Esophagus muscularis mucosa (tissue), 4 donors: ENCODE data around the gene BTG1. TPM values are rescaled to one million over a fixed set of nuclear protein-coding genes. Genes with fewer than 3 reads are reported as not detected.

Experiments
- DNase-seq: peaks from one replicate; pipeline ENCODE4 v3.0.0-alpha.2; 2017; ENCODE audit errors: extremely low spot score
- H3K27ac ChIP-seq, 4 donors: fragments of 200-600 bp; sonication (generic); replicated peaks in 1 of 4; 1 replicate in 3 of 4; 2 replicates in 1 of 4; pipeline ENCODE4 v1.5.1; 2016 to 2019; ENCODE audit warnings: mild to moderate bottlenecking in 1 of 4
- H3K27me3 ChIP-seq, 4 donors: fragments of 200-600 bp; sonication (generic); one replicate each; pipeline versions ENCODE4 v1.5.1 to v1.6.0; 2016 to 2019
- H3K36me3 ChIP-seq, 4 donors: fragments of 200-600 bp; sonication (generic); one replicate each; pipeline ENCODE4 v1.5.1; 2016 to 2019
- H3K4me1 ChIP-seq, 4 donors: fragments of 200-600 bp; sonication (generic); one replicate each; pipeline ENCODE4 v1.5.1; 2016 to 2019
- H3K4me3 ChIP-seq, 4 donors: fragments of 200-600 bp; sonication (generic); 1 replicate in 2 of 4; 2 replicates in 2 of 4; pipeline ENCODE4 v1.5.1; 2016 to 2019; ENCODE audit warnings: mild to moderate bottlenecking in 4 of 4, moderate library complexity in 1 of 4
- H3K9me3 ChIP-seq, 4 donors: fragments of 200-600 bp; sonication (generic); 1 replicate in 3 of 4; 2 replicates in 1 of 4; pipeline ENCODE4 v1.5.1; 2016 to 2019
- EP300 ChIP-seq: sonication (generic); formaldehyde crosslinking; IDR thresholded peaks from one replicate; pipeline ENCODE4 v1.6.1; 2017; ENCODE audit warnings: antibody characterized with exemption
- POLR2A ChIP-seq: fragments of 450-650 bp; IDR thresholded peaks from one replicate; pipeline ENCODE4 v1.6.1; 2017; ENCODE audit warnings: antibody characterized with exemption, moderate library complexity, mild to moderate bottlenecking, low read depth
- POLR2AphosphoS5 ChIP-seq, 2 donors: sonication (generic); formaldehyde crosslinking; IDR thresholded peaks; one replicate each; pipeline ENCODE4 v1.6.1; 2017; ENCODE audit warnings: antibody characterized with exemption in 2 of 2
- WGBS: methylation state at CpG from one replicate; pipeline ENCODE4 v1.1.5; 2018; 5-methylcytosine and 5-hydroxymethylcytosine counted together
- intact Hi-C: fragments of 100-400 bp; cut with DNase I; formaldehyde crosslinking; loops from one replicate; pipeline ENCODE4 v1.15.1; 2023
- total RNA-seq, 4 donors: library from RNA; depleted of rRNA; stranded (reverse); fragments of >200 nt; gene quantifications; one replicate each; pipeline versions ENCODE4 v1.1.0 to v1.2.1, GENCODE V29; 2016
- TF ChIP-seq, protein P1 (sequence below), 3 experiments: fragments of 200-600 bp in 2 of 3; fragments of 450-650 bp in 1 of 3; sonication (generic) in 2 of 3; IDR thresholded peaks; one replicate each; pipeline ENCODE4 v1.5.1; 2017 to 2019; ENCODE audit warnings: antibody characterized with exemption in 3 of 3, mild to moderate bottlenecking in 2 of 3, moderate library complexity in 1 of 3

The BTG1 gene
- total RNA-seq, 4 donors from 2014 or later = 40.6 to 66.4 (median 43.1) TPM

DNA sequence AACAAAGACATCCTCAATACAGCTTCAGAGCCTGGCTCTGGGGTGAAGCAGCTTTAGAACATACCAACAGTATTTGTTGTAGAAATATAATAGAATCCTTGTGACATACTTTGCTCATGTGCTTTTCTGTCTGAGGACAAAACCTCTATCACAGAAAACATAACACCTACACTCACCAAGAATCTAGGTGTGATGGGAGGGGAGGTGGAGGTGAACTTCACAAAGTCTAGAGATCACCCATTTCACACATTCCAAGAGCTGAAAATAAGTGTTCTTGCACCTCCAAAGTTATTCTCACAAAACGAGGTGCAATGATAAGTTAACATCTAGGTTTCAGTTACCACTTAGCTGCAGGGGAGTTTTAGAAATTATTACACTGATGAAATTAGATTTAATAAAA, 32.7 kb upstream of the BTG1 start:
- no peak overlapping the region for H3K27ac ChIP-seq
- no peaks in the 10 kb centered on the region for H3K36me3 ChIP-seq
- H3K27me3 ChIP-seq = no peaks in the 10 kb centered on the region
- no peaks in the 10 kb centered on the region for H3K9me3 ChIP-seq
- TF ChIP-seq EP300 (no peak), POLR2AphosphoS5 (IDR thresholded peaks at IDR 0.05) (no peak), POLR2A (no peak)
- TF ChIP-seq, protein P1, sequence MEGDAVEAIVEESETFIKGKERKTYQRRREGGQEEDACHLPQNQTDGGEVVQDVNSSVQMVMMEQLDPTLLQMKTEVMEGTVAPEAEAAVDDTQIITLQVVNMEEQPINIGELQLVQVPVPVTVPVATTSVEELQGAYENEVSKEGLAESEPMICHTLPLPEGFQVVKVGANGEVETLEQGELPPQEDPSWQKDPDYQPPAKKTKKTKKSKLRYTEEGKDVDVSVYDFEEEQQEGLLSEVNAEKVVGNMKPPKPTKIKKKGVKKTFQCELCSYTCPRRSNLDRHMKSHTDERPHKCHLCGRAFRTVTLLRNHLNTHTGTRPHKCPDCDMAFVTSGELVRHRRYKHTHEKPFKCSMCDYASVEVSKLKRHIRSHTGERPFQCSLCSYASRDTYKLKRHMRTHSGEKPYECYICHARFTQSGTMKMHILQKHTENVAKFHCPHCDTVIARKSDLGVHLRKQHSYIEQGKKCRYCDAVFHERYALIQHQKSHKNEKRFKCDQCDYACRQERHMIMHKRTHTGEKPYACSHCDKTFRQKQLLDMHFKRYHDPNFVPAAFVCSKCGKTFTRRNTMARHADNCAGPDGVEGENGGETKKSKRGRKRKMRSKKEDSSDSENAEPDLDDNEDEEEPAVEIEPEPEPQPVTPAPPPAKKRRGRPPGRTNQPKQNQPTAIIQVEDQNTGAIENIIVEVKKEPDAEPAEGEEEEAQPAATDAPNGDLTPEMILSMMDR (IDR thresholded peaks at IDR 0.05) = no peak
- H3K4me3 ChIP-seq = no peak overlapping the region
- no peaks in the 10 kb centered on the region for H3K4me1 ChIP-seq
- WGBS = 82% methylated on average over 1 of the region's 1 CpG
- intact Hi-C loops = no loop called here
- DNase-seq = no peak

DNA sequence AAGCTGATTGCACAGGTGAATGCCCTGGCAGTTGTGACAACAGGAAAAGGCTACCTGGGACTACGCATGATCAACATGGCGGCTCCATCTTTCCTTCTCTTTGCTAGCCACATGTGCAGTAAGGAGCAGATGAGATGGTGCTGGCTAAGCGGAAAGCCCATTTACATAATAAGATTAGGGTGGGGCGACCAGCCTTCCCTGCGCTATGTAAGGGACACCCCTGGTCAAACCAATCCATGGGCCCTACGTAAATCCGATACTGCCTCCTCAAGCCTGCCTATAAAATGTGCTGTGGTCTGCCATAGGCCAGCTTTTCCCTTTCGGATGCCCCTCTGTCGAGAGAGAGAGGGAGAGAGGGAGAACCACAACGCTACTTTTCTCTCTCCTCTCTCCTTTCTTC, 31.0 kb upstream of the BTG1 start:
- intact Hi-C loops = no loop called here
- H3K4me1 ChIP-seq = peaks cover 0 to 4% (median 0%) of the 10 kb centered on the region in 4 donors

DNA sequence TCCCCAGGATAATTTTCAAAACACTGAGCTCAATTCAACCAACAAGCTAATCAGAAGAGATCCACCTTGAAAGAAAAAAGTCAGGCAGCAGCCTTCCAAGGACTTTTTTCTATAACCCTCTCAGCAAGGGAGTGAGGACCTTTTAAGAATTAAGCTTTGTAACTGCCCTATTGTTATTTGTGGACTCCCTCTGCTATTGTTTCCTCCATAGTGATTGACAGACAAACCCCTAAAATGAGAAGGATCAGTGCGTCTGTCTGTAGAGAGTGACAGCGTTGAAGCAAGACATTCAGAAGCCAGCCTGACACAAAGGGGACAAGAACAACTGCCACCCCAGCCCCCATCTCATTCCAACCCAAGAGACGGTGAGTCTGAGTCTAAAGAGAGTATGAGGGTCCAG, 30.3 kb upstream of the BTG1 start:
- WGBS = 90% methylated on average over 3 of the region's 3 CpGs
- intact Hi-C loops = no loop called here

More for the DNA sequence above, 31.0 kb upstream of the BTG1 start:
- Histone ChIP-seq H3K9me3 (no peaks in the 10 kb centered on the region), H3K27ac (no peak overlapping the region), H3K27me3 (no peaks in the 10 kb centered on the region), H3K4me3 (no peak overlapping the region), H3K36me3 (no peaks in the 10 kb centered on the region)
- TF ChIP-seq POLR2A = no peak
- TF ChIP-seq EP300 = no peak
- TF ChIP-seq POLR2AphosphoS5 (IDR thresholded peaks at IDR 0.05) = no peak
- TF ChIP-seq, protein P1 (IDR thresholded peaks at IDR 0.05) = no peak
- no peak for DNase-seq
- WGBS = 96% methylated on average over 10 of the region's 10 CpGs

DNA sequence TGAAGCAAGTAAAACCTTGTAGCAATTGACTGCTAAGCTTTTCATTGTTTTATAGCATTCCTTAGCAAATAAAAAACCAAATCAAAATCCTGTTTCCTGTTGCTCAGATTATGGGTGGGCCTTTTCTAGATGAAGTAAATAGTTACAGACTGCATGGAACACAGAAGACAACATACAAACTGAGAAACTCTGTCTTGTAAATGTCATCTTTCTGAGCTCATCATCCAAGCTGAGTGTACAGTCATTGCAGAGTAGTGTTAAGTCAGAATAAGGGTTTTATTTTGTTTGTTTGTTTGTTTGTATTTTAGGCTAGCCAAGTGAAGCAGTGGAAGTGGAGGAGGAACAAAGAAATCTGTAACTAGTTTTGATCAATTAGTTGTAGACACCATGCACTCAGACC, 24.4 kb upstream of the BTG1 start:
- no peak overlapping the region for H3K4me3 ChIP-seq
- no peak for DNase-seq
- no peaks in the 10 kb centered on the region for H3K36me3 ChIP-seq
- H3K9me3 ChIP-seq = no peaks in the 10 kb centered on the region
- H3K4me1 ChIP-seq = peaks cover 0 to 4% (median 0%) of the 10 kb centered on the region in 4 donors
- TF ChIP-seq, protein P1 (IDR thresholded peaks at IDR 0.05) = no peak
- TF ChIP-seq POLR2A (no peak), EP300 (no peak), POLR2AphosphoS5 (IDR thresholded peaks at IDR 0.05) (no peak)
- no peak overlapping the region for H3K27ac ChIP-seq
- intact Hi-C loops = no loop called here
- H3K27me3 ChIP-seq = no peaks in the 10 kb centered on the region

More for the DNA sequence above, 30.3 kb upstream of the BTG1 start:
- no peak for DNase-seq
- H3K4me3 ChIP-seq = no peak overlapping the region
- H3K4me1 ChIP-seq = peaks cover 0 to 4% (median 0%) of the 10 kb centered on the region in 4 donors
- H3K27ac ChIP-seq = no peak overlapping the region
- H3K27me3 ChIP-seq = no peaks in the 10 kb centered on the region
- H3K9me3 ChIP-seq = no peaks in the 10 kb centered on the region
- no peaks in the 10 kb centered on the region for H3K36me3 ChIP-seq
- no peak for TF ChIP-seq POLR2AphosphoS5 (IDR thresholded peaks at IDR 0.05)
- no peak for TF ChIP-seq EP300
- no peak for TF ChIP-seq POLR2A
- TF ChIP-seq, protein P1 (IDR thresholded peaks at IDR 0.05) = no peak

DNA sequence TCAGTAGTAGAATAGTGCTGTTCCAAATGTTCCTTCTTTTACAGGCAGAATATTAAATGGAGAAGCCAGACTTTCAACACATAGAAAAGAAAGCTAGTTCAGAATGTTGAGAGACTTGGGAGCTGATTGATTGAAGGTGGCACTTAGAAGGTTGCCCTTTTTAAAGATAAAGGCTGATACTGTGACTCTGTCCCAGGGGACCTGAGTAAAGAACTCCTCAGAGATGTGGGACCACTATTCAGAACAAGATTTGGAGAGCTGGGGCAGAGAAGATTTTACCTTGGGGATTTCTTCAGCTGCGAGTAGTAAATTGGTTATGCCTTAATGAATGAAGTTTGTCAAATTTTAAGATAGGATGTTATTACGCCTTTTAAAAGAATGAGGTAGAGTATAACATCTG, 21.4 kb upstream of the BTG1 start:
- Histone ChIP-seq H3K9me3 (no peaks in the 10 kb centered on the region), H3K36me3 (no peaks in the 10 kb centered on the region), H3K4me3 (no peak overlapping the region), H3K27me3 (no peaks in the 10 kb centered on the region), H3K27ac (no peak overlapping the region), H3K4me1 (no peaks in the 10 kb centered on the region)
- TF ChIP-seq POLR2A (no peak), POLR2AphosphoS5 (IDR thresholded peaks at IDR 0.05) (no peak), EP300 (no peak)
- TF ChIP-seq, protein P1 (IDR thresholded peaks at IDR 0.05) = no peak
- WGBS = 97% methylated on average over 2 of the region's 2 CpGs
- DNase-seq = no peak
- intact Hi-C loops = no loop called here
